IPS-NIHi7 (cell line): ENCODE results near the gene ADH7.

Experiments used
- DNase-seq: peaks from one replicate; pipeline ENCODE4 v3.0.0; 2012; ENCODE audit warnings: mixed read lengths; ENCODE audit errors: extremely low spot score

The ADH7 gene

DNA sequence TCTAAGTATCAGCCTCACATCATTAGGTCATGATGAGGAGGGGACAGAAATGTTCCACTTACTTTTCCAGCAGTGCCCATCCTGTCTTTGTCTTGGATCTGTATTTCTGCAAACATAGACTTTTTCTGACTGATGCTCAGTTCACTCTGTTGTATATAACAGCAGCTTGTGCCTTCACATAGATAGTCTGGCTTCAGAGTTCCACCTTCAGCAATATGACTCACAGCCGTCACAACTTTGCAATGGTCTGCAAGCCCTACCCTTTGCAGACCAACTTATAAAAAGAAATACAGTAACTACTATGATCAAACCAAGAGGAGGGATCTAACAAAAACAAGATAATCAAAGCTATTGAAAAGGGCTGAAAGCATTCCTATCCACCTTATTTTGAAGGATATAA is at the start of gene ADH7:
TSS of gene ADH7 (minus strand) at position 189 of the 400 bp plus-strand sequence. CDS start at position 80, 109 bp downstream.
- DNase-seq = no peak

- DNase-seq = no peak
Measured at GRCh38 chr4:99483636-99484035, 48.5 kb upstream of the ADH7 start.

GRCh38 chr4:99473131-99473530 is 38.0 kb upstream of the ADH7 start:
- no peak for DNase-seq

DNA sequence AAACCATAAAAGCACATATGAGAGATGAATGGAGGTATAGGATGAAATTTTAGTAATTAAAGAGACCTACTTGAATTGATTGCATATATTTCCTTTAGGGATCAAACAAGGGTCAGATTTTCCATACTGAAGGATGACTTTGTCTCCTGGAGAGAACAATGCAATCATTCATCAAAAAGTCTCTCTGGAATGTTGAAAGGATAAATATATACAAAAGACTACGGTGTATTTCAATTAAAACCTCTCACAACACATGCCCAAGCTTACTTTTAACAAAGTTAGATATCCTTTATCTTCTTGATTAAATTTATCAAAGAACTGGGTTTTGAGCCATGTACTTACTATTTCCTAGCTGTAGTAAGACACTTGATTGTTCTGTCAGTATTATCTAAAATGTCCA is 36.8 kb upstream of the ADH7 start:
- DNase-seq = no peak

DNA sequence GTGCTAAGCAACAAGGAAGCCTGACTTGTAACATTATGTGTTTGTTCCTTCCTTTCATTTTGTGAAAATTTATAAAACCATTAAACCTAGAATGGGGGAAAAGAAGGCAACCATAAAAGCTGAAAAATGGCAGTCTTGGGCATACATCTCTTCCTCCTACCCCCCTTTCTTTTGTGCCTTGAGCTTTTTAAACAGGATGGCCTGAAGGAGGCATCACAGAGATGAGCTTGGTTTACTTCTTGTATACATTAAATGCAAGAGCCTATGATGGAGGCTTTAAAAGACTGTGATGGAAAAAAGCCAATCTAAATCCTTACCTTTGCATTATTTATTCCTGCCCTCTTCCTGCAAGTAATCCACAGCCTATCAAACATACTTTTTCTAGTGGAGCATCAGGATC is 36.2 kb upstream of the ADH7 start:
- DNase-seq = no peak

DNA sequence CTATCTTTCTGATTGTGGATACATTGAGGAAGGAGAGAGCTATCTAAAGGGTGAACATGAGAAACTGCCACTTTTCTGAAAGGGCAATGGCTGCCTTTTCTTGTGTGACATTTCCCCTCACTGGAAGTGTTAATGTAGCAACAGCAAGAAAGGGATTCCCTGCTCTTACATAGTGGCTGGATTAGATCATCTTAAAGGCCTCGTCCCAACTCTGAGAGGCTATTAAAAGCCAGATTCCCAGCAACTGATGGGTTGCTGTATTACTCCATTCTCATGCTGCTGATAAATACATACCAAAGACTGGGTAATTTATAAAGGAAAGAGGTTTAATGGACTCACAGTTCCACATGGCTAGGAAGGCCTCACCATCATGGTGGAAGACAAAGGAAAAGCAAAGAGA is 33.7 kb upstream of the ADH7 start:
- DNase-seq = no peak

DNA sequence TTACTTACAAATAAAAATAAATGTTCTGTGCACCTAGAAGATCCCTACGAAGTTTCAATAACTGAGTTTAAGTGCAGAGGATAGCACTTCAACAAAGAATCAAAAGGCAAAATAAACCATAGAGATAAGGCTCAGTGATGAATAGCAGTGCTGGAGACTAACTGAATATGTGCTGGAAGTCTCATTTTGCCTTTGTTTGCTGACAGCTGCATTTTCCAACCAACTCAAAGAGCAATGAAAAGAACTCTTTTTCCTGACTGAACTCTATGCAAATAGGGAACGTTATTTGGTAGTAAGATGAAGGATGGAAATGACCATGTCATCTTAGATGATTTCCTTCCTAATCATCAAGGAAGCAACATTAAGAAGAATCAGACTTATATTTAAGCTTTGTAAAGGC is 32.7 kb upstream of the ADH7 start:
- DNase-seq = no peak

- no peak for DNase-seq
Measured at GRCh38 chr4:99463566-99463965, 28.4 kb upstream of the ADH7 start.

DNA sequence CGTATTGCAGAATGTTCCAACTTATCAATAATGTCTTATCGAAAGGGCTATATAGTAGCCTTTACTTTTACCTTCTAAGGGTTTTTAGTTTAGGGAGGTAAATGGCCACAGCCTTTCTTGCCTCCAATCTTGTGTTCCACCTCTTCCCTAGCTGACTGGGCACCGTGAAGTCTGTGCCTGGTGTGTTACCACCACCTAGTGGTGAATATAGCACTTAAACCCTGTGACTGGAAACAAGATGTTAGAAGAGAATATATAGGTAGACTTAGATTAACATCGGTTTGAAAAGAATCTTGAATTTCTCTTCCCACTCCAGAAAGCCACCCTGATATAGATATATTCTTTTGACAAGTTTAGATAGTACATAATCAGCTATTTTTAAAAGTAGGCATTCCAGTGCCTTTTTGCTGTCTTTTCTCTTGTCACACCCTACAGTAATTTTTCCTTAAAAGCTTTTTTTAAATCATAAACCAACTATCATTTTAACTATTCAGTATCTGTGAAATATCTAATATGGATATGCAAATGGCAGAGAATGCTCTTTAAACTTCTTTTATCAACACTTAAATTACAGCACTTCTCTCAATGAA is 27.8 kb upstream of the ADH7 start:
- DNase-seq = peak; percentile 80

- DNase-seq = no peak
Measured at GRCh38 chr4:99461623-99462401, 26.7 kb upstream of the ADH7 start.

DNA sequence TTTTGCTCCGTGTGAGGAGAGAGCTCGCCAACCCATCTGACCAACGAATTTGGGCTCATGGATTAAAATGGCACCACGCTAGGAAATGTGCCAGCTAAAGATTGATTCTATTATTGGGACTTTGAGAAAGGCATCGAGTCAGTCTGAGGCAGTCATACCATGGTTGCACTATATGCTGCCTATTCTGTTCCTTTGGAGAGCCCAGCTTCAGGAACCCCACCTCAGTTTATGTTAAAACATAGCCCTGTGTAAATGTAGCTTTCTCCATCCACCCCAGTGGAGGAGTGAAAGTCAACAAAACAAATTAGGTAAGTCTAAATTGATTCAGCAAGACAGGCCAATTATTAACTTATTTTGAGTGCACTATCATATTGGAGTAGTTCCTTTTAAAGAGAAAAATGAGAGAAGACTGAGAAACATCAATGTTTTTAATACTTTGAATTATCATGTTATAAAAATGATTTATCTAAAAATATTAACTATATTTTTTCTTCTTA is 24.5 kb upstream of the ADH7 start:
- no peak for DNase-seq

DNA sequence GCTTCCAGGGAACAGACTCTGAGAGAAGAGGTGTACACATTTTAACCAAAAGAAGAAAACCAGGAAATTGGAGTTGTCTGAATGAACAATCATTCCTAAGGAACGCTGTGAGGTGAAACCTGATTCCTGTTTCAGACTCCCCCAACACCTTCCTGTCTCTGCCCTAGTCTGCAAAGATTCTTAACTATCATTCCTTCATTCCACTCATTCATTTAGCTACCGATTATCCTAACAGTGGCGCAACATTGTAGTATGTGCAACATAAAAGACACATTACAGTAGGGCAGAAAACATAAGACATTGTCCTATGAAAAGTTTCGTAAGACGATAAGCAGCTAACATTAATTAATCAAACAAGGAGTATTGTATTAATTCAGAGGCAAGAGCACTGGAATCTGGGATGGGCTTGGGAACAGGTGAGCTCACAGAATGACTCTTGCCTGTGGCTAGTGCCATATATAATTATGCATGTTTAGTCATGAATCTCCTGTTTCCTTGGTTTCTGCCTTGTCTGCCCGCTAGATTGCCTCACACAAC is 23.8 kb upstream of the ADH7 start:
- no peak for DNase-seq

GRCh38 chr4:99457676-99458075 is 22.5 kb upstream of the ADH7 start:
- no peak for DNase-seq

GRCh38 chr4:99457270-99457669 is 22.1 kb upstream of the ADH7 start:
- no peak for DNase-seq

- no peak for DNase-seq
Measured at GRCh38 chr4:99447513-99447912, 12.4 kb upstream of the ADH7 start.

DNA sequence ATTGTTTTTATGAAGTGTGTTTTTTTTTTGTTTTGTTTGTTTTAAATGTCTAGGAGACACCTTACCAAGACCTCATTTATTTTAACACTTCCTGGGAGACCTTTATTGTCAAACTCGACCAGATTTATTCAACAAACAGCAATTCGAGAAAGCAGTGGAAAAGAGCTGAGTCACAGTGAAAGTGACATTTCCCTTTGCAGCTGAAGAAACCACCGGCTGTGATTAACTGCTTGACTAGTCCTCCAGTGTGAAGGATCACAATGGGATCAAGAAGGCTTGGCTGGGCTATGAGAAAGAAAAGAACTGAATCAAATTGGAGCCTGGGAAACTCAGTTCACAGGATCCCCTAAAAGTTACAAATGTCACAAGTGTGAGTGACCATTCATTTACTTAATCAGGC is 11.9 kb upstream of the ADH7 start:
- DNase-seq = peak; percentile 38

- DNase-seq = no peak
Measured at GRCh38 chr4:99438405-99438780, 3.3 kb upstream of the ADH7 start.

- no peak for DNase-seq
Measured at GRCh38 chr4:99437723-99438404, 2.7 kb upstream of the ADH7 start.

- no peak for DNase-seq
Measured at GRCh38 chr4:99436976-99437722, 2.0 kb upstream of the ADH7 start.

DNA sequence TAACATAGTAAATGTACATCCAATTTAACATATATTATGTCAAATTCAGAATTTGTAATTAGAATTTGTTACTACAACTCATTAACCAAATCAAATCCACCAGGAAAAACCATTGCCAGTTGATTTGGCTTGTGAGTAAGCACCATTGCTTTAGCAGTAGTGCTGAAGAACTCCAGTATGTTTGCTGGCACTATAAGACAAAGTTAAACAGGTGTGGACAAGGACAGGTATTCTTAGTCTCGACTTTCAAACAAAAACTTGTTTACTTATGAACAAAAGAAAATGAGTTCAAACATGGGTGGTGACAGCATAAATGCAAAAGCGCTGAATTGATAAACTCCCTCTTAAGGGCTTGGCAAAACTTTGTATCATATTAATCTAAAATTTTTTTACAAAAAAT is 1.3 kb upstream of the ADH7 start:
- DNase-seq = no peak

- DNase-seq = no peak
Measured at GRCh38 chr4:99430106-99430505, 5.0 kb downstream of the ADH7 start.

DNA sequence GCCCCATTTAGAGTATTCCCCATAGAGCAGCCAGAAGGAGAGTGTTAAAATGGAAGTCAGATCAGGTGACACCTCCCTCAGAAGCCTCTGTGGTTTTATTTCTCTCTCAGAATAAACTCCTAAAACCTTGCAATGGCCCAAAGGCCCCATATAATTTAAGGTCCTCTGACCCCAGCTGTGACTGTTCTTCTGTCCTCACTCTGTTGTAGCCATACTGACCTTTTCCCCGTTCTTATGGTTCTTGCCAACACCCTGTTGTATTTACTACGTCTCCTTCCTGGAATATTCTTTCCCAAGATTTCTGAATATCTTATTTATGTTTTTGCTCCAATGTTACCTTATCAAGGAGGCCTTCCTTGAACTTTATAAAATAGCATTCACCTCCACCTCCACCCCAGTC is 18.0 kb downstream of the ADH7 start:
- DNase-seq = no peak
